HTERT RPE-1 (cell line): Measurements from ENCODE around the gene FAM174B.

Experiments used
- in situ Hi-C: fragments of 300-500 bp; cut with MboI; formaldehyde crosslinking; loops from 4 replicates; pipeline ENCODE4 v1.14.3; 2020; ENCODE audit warnings: low sequenced_read_pairs

The FAM174B gene

DNA sequence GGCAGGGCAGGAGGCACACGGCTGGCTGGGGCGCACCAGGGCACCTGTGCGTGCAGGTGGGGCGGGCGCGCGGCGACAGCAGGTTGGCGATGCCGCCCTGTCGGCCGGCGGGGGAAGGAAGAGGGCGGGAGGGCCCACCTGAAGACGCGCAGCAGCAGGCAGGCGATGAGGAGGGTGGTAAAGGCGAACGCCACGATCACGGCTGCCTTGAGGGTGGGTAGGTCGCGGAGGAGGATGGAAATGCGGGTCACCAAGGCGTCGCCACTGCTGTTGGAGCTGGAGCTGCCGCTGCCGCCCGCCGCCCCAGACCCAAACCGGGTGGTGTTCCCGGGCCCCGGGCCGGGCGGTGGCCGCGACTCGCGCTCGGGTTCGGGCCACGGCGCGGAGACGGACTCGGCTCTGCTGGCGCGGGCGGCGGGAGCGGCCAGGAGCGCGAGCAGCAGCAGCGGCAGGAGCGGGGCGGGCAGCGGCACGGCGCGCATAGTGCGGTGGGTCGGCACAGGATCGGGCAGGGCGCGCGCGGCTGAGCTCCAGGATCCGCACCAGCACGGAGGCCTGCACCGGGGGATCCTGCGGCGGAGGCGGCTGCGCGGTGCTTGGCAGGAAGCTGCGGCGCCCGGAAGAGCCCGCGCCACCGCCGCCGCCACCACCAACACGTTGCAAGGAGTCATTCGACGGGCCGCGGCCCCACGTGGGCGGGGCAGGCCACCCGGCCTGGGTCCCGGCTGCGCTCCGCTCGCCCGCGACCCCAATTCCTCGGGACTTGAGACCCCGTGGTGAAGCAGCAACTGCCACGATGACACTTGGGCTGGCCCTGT lies at the start of gene FAM174B:
Gene FAM174B (minus strand): TSS at position 598 of the 818 bp plus-strand sequence.
- in situ Hi-C loops: no loop called here

DNA sequence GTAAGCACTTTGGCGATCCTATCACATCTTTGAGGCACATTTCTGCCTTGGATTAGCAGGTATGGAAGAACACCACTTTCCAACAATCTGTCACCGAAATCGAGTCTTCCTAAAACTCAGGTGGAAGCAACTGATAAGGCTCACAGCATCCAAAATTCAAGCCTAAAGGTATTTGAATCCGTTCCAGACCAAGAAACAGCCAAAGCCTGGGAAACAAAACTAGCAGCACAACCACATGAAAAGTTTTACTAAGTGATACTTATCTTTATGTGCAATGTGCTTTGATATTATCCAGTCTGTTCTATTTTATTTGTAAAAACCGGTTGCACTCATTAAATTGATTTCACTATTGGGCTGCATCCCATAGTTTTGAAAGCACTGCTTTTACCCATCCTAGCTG lies 40.5 kb upstream of the FAM174B start:
- in situ Hi-C loops: no loop called here

DNA sequence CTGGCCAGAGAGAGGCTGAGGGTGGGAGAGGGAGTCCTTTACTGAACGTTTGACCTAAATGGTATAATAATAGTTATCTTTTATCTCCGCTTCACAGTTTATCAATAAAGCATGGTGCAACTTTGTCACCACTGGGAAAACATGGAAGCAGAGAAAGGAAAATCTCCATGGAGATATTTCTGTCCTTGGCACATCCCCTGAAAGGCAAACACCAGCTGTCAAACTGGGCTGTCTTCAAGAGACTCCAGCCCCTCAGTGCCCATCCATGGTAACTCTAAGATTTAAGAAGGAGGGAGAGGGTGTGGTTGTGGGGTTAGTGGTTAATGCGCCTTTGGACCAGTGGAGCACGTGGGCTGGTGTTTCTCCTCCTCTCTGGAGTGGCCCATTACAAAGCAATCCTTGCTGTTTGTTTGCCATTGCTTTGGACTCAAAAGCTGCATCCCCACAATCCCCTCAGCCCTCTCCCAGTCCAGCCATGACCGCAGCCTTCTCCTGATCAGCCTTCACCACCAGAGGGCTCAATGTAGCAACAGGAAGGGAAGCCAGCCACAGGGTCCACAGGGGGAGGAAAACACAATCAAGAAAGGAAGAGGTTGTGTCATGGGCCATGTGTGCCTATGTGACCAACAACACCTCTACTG lies 38.2 kb upstream of the FAM174B start:
- in situ Hi-C loops: no loop called here

DNA sequence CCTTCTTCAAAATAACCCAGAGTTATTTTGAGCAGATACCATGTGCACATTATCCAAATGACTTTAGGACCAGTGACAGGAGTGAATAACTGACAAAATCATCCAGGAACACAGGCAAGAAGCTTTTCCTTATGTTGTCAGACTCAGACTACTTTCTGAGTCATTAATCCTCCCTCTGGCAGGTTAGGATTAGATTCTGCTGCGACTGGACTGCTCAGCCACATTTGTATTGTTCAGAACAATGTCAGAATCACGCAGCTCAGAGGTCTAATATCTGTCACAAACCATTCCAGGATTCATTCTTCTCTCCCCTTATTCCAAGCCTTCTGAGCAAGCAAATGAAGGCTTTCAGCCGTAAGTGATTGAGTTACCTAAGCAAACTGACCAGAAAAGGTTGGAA lies 34.8 kb upstream of the FAM174B start:
- in situ Hi-C loops: no loop called here

DNA sequence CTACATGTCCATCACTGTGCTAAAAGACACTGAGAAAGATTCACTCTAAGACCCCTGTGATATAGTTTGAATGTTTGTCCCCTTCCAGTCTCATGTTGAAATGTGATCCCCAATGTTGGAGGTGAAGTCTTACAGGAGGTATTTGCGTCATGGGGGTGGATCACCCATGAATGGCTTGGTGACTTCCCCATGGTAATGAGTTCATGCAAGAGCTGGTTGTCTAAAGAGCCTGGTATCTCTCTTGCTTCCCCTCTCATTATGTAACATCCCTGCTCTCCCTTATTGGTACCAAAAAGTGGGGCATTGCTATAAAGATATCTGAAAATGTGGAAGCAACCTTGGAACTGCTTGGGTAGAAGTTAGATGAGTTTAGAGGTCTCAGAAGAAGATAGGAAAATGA lies 32.2 kb upstream of the FAM174B start:
- in situ Hi-C loops: no loop called here

DNA sequence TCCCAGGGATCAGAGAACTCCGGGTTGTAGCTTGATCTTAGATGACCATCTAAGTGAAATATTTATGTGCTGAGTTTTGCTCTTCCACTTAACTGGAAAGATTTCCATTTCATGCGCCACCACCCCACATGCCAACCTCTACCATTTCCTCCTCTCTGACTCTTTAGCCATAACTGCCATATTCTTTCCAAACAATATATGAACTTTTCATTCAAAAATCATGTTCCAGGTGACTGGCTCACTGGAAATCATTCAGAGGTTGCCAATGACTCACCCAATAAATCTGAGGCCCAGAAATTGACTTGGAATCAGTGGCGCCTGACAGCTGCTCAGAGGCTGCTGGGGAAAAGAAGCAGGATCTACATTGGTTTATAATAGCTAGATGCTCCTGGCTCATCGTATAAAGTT lies 31.6 kb upstream of the FAM174B start:
- in situ Hi-C loops: no loop called here

DNA sequence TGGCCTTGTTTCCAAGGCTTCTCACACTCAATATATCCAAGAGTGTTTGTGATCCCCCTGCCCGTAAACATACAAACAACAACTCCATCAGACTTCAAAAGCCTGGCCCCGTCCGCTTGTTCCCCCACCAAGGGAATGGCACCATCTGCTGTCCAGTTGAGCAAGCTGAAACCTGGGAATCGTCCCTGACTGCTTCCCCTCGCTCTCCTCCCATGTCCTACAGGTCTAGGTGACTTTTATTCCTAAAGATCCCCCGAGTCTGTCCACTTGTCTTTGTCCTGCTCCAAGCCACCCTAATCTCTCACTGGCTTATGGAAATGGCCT lies 27.9 kb upstream of the FAM174B start:
- in situ Hi-C loops: no loop called here

DNA sequence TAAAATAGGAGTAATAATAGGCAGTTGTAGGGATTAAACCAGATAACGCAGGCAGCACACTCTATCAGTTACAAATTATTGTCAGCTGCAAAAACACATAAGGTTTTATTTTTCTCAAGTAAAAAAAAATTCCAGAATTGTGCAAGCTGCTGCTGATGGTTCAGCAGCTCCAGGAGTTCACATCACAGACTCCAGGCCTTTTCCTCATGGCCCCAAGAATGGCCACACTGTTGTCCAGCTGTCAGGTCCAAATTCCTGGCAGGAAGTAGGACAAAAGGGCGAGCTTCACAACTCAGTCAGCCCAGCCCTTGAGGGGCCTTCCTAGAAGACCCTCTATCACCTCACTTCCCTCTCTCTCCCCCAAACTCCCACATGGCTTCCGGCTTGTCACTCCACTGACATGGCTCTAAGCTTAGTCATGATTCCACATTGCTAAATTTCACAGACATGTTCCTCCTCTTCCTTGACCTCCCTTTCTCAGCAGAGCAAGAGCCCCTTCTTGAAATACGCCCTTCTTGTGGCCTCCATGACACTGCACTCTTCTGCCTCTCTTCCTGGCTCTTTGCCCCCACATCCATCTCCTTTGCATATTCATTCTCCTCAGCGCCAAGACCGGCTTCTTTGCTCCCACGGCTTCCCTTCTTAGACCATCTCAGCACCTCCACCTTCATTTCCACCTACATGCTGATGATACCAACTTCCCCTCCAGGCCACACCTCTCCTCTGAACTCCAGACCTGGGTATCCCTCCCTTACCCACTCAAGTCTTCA lies 27.4 kb upstream of the FAM174B start:
- in situ Hi-C loops: no loop called here

DNA sequence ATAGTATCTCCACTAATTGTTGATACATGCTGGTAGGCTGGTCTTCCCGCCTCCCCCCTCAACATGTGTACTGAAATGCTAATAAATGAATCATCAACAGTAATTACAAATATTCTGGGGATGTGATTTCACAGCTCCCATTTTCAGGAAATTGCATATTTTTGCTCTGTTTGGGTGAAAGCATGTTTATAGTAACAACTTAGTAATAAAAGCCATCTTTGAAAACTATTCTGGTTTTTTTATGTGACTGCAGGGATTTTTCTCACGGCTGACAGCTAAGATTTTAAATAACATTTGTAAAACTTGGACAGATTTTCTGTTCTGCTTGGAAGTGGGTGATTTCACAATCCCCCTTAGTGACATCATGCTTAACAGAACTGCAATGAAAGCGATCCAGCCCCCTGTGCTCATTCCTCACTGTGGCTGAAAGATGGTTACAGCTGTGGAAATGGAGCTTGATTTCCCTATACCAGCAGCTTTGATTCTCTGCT lies 25.6 kb upstream of the FAM174B start:
- in situ Hi-C loops: no loop called here

DNA sequence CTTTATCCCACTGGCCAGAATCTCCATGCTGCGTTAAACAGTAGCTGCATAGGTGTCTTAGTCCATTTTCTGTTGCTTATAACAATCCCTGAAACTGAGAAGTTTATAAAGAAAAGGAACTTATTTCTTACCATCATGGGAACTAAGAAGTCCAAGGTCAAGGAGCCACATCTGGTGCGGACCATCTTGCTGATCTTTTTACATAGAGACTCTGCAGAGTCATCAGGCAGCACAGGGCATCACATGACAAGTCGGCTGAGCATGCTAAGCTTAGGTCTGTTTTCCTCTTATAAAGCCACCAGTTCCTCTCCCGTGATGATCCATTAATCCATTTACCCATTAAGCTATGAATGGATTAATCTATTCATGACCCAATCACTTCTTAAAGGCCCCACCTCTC lies 22.4 kb upstream of the FAM174B start:
- in situ Hi-C loops: no loop called here

DNA sequence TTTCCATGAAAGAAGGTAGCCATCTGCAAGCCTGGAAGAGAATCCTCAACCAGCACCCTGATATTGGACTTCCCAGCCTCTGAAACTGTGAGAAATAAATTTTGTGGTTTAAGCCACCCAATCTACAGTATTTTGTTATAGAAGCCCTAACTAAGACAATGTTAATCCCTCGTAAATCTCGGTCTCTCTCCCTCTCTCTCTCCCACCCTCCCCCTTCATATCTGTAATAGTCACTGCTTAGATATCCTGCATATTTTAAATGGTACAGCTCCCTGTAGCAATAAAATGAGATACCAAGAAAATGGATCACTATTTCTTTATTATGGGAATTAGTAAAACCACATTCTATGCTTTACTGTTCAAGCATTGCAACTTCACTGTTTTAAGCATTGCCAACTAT lies 21.0 kb upstream of the FAM174B start:
- in situ Hi-C loops: no loop called here

DNA sequence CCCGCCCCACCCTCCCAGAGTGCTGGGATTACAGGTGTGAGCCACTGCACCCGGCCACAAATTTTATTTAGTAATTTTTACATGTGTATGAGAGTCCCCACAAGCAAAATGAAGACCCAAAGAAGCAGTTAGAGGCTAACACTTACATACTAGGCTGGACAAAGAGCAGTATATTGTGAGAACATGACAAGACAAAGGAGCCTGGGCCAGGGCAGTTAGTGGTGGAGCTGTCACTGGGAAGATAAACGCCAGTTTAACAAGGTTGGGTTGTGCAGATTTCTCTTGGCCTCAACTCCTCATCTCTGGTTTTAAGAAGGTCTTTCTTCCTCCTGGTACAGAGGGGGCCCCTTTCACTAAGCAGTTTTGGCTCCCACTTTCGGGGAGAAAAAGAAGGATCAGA lies 19.9 kb upstream of the FAM174B start:
- in situ Hi-C loops: no loop called here

DNA sequence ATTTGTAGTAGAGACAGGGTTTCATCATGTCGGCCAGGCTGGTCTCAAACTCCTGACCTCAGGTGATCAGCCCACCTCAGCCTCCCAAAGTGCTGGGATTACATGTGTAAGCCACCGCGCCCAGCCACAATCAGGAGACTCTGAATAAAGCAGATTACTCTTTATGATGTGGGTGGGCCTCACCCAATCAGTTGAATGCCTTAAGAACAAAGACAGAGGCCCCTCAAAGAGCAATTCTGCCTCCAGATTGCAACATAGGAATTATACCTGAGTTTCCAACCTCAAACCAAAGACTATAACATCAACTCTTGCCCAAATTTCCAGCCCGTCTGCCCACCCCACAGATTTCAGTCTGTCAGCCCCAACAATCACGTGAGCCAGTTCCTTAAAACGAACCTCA lies 18.8 kb upstream of the FAM174B start:
- in situ Hi-C loops: no loop called here

DNA sequence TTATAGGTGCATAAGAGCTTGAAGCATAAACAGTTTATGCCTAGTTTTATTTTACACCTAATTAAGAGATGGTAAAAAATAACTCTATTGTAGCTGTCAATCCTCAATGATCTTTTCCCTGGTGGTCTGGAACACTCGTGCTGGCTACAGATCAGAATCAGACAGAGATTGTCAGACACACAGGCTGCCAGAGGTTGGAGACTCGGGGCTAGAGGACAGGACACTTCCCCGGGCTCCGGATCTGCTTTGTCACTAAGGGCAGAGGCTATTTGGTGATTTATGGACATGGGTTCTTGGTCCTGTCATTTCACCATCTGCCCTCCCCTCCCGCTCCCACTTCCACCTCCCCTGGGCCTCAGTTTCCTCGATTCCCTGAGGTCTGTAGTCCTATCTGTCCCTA lies 16.5 kb upstream of the FAM174B start:
- in situ Hi-C loops: no loop called here

DNA sequence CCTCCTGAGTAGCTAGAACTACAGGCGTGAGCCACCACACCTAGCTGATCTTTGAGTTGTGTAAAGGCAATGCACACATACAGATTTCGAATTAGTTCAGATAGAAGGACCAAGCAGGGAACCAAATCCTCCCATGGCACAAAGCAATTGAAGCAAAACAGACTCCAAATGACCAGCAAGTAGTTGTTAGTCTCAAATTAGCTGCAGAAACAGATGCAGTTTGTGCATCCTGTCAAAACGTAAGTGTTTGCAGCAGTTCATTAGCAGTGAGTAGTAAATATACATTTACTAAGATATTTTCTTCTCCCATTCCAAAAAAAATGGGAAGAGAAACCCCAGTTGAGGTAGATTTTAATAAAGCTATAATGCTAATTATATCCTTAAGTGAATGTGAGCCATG lies 15.8 kb upstream of the FAM174B start:
- in situ Hi-C loops: no loop called here

DNA sequence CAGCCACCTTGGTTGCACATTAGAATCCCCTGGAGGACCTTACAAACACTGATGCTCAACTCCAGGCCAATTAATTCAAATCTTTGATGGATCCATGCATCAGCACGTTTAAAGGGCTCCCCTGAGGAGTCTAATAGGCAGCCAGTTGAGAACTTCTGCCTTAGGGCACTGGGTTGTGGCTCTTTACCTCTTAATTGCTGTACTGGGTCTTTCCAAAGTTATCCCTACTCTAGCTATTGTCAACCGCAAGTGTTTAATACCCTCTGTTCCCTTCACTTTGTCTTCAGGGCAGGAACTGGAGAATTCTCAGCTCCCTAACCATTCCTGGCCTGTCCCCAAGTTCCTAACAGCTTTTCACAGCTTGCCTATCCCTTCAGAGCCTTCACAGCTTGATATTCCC lies 15.0 kb upstream of the FAM174B start:
- in situ Hi-C loops: no loop called here

DNA sequence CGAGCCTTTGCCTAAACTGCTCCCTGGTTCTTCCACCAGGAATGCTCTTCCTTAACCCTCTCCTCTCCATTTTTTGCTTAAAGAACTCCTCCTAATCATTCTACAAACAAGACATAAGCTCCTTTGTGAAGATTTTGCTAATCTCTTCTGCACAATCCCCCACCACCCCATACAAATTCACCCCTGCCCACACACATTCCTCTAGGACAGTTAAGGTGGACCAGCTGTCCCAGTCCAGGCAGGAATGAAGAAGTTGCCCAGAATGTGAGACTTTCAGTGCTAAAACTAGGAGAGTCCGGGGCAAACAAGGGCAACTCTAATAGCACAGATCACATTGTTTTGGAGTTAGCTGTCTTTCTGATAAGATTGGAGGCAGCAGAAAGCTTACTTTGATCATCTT lies 13.9 kb upstream of the FAM174B start:
- in situ Hi-C loops: no loop called here

DNA sequence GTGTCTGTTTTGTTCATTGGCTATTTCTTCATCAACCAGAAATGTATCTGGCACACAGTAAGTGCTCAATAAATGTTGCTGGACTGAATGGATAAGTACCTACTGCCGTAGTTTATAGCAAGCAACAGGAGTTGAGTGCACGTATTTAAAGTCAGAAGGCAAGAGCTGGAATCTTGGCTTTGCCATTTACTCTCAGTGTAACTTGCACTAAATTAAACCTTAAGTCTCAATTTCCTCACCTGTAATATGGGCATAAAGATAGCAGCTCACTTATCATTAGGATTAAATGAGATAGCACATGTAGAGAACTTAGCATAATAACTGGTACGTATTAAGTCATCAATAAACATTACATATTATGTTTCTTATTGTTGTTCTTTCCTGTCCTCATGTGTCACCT lies 13.0 kb upstream of the FAM174B start:
- in situ Hi-C loops: no loop called here

DNA sequence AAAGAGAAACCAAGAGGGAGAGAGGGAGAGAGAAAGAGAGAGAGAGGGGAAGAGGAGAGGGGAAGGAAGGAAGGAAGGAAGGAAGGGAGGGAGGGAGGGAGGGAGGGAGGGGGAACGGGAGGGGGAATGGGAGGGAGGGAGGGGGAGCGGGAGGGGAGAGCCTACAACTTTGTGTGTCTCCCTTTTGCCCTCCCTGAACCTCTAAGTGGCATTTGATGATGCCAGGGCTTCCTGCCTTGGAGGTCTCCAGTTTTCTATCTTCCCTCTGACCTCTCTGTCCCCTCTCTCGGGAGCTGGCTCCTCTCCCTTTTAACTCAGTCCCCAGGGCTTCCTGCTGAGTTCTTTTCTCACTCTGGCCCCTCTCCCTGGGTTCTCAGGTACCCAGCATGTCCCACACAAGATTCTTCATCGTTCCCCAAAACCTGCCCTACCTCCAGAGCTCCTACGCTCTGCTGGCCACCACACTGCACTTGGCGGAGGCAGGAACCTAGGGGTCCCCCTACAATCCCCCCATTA lies 12.5 kb upstream of the FAM174B start:
- in situ Hi-C loops: no loop called here

DNA sequence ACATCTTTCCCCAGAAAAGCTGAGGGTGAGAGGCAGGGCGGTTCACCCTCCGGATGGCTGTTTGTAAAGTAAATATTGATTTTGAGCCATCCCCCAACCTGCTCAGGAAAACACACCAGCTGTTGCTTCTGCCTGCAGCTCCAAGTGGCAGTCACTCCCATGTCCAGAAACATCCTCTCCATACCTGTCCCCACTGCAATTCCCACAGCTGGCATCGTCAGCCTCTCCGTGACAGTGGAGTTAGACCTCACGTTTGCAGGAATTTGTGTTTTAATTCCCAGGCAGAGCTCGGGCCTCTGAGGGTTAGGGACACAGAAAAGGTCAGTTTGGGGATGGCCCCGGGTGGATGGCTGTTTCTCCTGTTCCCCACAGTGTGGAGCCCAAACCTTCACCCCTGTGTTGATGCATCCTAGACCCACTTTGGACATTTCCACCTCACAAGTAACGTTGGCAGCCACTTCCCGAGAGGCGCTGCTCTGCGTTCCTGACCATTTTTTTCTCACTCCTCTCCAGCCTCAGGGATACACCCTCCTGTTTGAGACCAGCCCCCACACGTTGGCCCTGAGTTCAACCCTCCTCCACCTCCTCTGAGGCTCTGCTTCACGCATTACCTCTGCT lies 11.8 kb upstream of the FAM174B start:
- in situ Hi-C loops: no loop called here

DNA sequence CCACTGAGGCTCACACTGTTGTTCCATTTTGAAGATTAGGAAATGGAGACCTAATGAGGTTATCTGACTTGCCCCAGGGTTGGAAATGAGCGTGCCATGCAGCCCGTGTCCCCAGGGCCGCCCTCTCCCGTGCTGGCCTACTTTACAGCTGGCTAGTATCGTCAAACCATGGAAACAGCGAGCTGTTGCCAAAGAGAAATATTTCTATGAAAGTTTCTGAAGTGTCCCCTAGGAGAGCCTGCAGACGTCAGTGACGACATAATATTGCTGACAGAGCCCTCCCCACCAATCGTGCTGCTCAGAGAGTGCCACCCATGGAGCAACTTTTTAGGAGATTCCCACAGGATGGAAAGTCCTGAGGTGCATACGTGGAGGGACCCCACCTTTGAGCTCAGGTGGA lies 11.2 kb upstream of the FAM174B start:
- in situ Hi-C loops: no loop called here
